Measurements from ENCODE around the gene SLX4IP.

The SLX4IP gene

DNA sequence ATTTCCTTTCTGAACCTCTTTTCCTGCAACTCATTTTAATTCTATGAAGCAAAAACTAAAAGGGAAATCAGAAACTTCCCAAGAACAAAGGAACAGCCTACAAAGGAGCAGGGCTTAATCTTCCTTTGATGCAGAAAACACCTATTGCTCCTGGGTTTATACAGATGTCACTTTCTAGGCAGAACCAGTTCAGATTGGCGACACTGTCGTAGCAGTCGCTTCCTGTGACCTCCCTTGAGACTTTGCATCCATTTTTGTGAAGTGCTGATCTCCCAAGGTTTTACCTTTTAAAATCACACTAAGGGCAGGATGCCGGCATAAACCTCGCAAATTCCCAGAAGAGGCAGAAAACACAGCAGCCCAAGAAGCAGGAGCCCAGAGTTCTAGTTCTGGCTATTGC, 198.6 kb downstream of the SLX4IP start:
- no peak for DNase-seq (ENCODE audit: low read depth in 2 of 2)

- DNase-seq (ENCODE audit: low read depth in 2 of 2) = no peak
These were observed 199.1 kb downstream of the SLX4IP start for GRCh38 chr20:10634211-10634610.

DNA sequence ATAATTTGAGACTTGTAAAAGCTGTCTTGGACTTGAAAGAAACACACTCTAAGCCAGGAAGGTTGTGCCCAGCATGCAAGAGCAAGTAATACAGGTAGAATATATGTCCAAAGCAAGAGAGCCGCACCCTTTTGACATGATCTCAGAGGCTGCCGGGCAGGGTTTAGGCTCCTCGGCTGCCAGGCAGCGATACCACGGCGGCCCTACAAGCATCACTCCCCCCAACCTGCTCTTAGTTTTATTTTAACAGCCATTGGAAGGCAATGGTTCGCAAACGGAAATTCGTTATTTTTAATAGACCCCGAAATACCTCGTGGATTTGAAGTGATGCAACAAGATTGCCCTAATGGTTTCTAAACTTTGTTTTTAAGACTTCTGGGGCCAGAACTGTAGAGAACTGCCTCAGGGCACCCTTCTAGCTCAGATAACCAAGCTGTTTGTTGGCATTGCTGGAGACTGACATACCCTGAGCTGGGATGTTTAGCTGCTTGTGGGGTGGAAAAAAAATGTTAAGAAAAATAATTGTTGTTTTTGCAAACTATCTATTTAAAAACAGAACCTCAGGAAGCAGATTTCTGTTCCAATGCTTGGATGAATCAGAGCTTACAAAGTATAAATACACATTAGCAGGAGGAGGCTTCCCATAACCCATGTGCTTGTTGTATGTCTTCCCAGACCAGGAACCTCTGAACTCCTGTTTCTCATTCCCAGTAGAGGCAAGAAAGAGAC, 199.7 kb downstream of the SLX4IP start:
- DNase-seq (ENCODE audit: low read depth in 2 of 2) = no peak

GRCh38 chr20:10635476-10636208, 200.5 kb downstream of the SLX4IP start:
- no peak for DNase-seq (ENCODE audit: low read depth in 2 of 2)

DNA sequence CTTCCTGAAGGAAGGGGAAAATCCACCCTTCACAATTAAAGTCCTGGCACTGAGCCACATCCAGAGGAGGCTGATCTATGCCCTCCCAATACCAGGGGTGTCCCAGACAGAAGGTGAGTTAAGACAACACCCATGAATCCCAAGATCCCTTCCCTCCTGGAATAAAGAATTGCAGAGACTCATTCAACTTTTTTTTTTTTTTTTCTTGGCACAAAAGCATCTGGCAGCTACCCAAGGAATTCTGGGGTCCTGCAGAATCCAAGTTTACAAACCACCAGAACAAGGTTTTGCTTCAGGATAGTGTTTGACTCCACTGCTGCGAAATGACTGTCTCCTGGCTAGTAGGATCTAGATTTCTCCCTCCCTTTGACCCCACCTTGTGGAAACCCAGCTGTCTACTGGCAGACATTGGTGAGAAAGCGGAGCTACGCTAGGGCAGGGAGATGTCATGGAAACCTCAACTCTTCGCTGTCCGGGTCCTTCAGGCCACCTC, 201.3 kb downstream of the SLX4IP start:
- no peak for DNase-seq (ENCODE audit: low read depth in 2 of 2)

GRCh38 chr20:10637031-10637559, 202.0 kb downstream of the SLX4IP start:
- DNase-seq (ENCODE audit: low read depth in 2 of 2) = no peak

DNA sequence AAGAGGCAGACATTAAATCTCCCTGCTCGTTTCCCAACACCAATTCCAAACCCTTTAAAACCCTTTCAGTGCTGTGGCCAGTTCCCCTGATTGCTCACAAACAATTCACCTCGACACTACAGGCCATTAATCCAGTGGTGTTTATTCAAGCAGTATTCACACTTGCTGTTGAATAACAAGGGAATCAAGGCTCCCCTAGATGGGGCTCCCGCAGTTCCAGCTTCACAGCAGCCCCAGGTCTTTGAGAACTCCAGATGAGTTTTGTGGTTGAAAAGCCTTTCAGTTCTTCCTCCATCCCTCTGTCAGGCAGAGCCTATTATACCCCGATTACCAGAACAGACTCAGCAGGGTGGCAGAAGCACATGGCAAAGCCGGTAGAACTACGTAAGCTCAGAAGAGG, 202.5 kb downstream of the SLX4IP start:
- no peak for DNase-seq (ENCODE audit: low read depth in 2 of 2)

DNA sequence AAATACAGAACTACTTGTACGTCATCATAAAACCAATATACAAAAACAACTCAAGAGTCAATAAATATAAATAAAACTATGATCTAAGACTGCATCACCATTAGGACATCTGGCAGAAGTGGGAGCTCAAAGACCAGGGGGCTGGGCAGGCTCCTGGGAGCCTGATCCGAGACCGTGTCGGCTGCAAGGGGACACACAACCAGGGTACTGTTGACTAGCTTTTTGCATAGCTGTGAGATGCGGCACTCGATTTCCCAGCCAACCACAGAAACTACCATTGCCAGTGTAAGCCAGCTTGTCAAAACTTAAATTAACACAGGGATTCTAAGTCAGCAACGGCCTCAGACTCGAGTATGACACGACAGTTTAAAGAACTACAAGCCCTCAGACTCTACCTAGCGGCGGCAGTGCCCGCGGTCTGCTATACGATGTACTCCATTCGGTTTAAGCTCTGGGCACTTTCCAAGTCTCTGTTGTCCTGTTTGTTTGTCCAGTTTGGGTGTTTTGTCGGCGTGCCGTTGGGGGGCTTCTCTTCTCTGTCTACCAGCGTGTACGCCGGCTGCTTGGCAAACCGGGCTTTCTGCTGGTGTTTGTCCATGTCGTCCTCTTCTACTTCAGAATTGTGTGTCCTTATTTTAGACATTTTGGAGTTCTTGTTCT, 204.1 kb downstream of the SLX4IP start:
- no peak for DNase-seq (ENCODE audit: low read depth in 2 of 2)

GRCh38 chr20:10639737-10640556, 204.8 kb downstream of the SLX4IP start:
- DNase-seq (ENCODE audit: low read depth in 2 of 2) = no peak

- DNase-seq (ENCODE audit: low read depth in 2 of 2) = no peak
These were observed 205.8 kb downstream of the SLX4IP start for GRCh38 chr20:10640897-10641296.

DNA sequence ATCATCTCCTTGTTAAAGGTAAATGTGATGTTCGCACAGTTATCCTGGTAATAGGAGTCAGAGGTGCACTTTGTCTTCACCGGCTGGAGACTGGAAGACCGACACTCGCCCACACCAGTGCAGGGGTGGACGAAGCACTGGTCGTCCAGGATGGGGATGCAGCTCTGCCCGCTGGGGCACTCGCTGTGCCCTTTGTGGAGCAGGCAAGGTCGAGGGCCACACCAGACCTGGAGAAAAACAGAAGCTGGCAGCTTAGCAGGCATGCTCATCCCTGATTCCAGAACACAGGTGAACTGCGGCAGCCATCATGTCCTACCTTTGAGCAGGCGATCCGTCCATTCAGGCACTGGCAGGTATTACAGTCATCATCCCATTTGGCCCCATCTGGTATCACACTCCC, 206.4 kb downstream of the SLX4IP start:
- no peak for DNase-seq (ENCODE audit: low read depth in 2 of 2)

DNA sequence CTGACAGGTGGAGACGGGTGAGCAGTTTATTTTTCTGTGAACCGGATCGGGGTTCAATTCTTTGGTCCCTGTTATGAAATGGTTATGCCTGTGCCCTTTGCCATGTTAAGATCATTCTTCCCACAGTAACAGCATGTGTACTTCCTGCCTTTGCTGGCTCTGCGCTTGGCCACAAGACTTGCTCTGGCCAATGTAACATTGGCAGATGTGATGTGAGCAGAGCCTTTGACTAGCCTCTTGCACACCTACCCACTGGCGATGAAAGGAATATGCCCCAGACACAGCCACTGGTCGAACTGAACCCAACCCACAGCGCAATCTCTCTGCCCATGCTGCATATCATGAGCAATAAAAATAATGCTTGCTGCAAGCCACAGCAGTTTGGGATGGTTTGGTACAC, 206.8 kb downstream of the SLX4IP start:
- no peak for DNase-seq (ENCODE audit: low read depth in 2 of 2)

DNA sequence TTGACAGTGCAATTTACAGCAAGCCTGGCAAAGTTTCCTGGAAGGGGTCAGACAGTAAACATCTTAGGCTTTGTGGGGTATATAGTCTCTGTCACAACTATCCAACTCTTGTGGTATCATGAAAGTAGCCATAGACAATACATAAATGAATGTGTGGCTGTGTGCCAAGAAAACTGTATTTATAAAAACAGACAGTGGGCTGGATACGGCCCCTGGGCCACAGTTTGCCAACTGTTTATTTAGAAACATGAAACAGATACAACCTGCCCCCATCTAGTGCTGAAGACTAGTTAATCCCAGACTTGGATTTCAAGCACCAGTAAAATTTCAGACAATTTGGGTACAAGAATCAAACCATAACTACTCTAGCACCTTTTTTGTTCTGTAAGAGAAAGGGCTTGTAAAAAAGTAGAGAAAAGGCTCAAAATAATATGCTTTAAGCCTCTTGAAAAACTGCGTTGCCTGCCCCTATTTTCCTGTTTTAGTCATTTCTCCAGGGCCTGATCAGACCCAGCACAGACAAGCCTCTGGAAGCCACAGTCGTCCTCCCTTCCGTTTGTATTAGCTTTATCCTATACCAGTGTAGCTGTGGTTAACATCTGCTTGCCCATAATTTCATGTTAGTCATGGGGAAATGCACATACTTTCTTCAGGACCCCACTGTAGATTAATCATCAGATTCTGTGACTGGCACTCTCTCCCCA, 207.9 kb downstream of the SLX4IP start:
- DNase-seq (ENCODE audit: low read depth in 2 of 2) = no peak

GRCh38 chr20:10643560-10643873, 208.4 kb downstream of the SLX4IP start:
- no peak for DNase-seq (ENCODE audit: low read depth in 2 of 2)

- DNase-seq (ENCODE audit: low read depth in 2 of 2) = no peak
These were observed 209.5 kb downstream of the SLX4IP start for GRCh38 chr20:10644458-10645204.

DNA sequence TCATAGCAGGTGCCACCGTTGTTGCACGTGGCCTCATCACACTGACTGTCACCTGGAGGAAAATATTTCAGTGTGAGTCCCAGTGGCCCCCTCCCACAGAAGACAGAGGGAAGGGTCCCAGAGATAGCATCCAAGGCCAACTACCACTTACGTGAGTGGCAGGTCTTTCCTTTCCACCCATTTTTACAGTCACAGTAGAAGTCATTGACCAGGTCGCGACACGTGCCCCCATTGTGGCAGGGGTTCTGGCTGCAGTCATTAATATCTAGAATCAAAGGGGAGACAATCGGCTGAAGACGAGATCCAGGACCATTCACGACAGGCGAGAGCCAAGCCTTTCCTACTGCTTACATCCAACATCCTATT, 210.1 kb downstream of the SLX4IP start:
- DNase-seq (ENCODE audit: low read depth in 2 of 2) = no peak

- no peak for DNase-seq (ENCODE audit: low read depth in 2 of 2)
These were observed 210.9 kb downstream of the SLX4IP start for GRCh38 chr20:10646006-10646405.

DNA sequence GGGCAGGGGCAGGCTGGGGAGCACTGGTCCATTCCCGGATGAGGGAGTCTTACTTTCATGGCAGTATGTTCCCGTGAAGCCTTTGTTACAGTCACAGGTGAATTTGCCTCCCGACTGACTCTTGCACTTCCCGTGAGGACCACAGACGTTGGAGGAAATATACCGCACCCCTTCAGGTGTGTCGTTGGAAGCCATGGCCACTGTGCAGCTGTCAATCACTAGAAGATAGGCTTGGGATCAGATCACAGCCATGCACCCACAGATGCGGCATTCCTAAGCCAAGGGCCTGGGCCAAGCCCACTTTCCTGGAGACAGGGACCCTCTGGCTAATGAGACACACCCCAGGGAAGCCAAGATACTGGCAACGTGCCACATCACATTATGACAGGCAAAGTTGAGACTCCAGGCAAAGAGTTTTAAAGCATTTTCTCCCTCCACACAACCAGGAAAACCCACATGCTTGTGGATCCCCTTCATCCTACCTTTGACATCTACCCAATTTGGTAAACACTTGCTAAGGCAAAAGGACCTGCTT, 211.8 kb downstream of the SLX4IP start:
- no peak for DNase-seq (ENCODE audit: low read depth in 2 of 2)

GRCh38 chr20:10647471-10647870, 212.4 kb downstream of the SLX4IP start:
- no peak for DNase-seq (ENCODE audit: low read depth in 2 of 2)

DNA sequence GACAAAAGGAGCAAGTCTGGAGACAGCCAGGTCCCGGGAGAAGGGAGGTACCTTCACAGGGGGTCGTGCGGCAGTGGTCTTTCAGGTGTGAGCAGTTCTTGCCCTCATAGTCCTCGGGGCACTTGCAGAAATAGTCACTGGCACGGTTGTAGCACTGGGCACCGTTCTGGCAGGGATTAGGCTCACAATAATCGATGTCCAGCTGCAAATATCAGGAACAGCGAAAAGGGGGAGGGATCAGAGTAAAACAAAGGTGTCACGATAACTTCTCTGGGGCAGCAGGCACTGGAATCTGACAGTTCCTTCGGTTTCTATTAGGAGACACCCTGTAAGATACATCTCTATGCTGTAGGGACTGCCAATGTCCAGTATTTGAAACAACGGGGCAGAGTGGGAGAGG, 212.8 kb downstream of the SLX4IP start:
- DNase-seq (ENCODE audit: low read depth in 2 of 2) = no peak
